GM12892 (cell line): ENCODE results near the gene DDX31.

Experiments
- POLR2A ChIP-seq: IDR thresholded peaks from 2 replicates; pipeline ENCODE4 v1.6.1; 2011; ENCODE audit warnings: low read depth, low read length, control low read depth
- POLR2AphosphoS5 ChIP-seq: IDR thresholded peaks from 2 replicates; pipeline ENCODE4 v1.6.1; 2011; ENCODE audit warnings: low read depth, low read length, control low read depth

GRCh38 chr9:132605387-132605786 lies 64.4 kb downstream of the DDX31 start:
- TF ChIP-seq POLR2A (no peak), POLR2AphosphoS5 (no peak)
